Measurements from ENCODE around the gene TIMM22. TPM values are rescaled to one million over a fixed set of nuclear protein-coding genes. Genes with fewer than 3 reads are reported as not detected.

TIMM22 gene
- total and polyA plus RNA-seq, 2 donors (not counting 3 experiments of a cell fraction or from before 2014, with no cell fraction given) = 19.0 to 19.6 TPM

DNA sequence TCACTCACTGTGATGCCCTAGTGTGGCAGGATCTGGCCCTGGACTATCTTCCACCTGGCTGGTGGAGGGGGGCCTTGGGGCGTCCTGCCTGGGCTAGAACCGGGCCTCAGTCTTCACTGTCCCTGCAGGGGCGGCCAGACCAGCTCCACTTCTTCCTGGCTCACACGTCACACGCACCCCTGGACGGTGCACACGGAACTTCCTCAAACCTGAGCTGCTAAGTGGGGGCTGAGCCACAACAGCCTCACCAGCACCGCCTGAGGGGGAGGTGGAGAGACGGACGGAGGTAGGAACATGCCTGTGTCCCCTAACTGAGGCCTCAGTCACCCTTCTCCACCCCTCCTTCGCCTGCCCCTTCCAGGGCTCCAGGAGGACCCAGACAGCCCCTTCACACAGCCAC, 36.6 kb downstream of the TIMM22 start:
- Histone ChIP-seq H3K36me3 (ENCODE audit: control insufficient read depth in 2 of 2, extremely low read depth in 1 of 2, insufficient read depth in 2 of 2, low read length in 2 of 2) (peaks cover 0 to 3% of the 10 kb centered on the region in 2 experiments), H2AFZ (ENCODE audit: low read depth, low read length) (no peak overlapping the region), H3K9ac (replicated peaks; ENCODE audit: extremely low read depth, insufficient read depth, low read length) (no peak overlapping the region), H3K4me1 (ENCODE audit: control insufficient read depth, extremely low read depth, insufficient read depth, low read length) (no peaks in the 10 kb centered on the region), H3K4me3 (replicated peaks in 1 of 3; ENCODE audit: insufficient read depth in 1 of 3, low read depth in 1 of 3, low read length in 3 of 3) (no peak overlapping the region), H3K4me2 (ENCODE audit: insufficient read depth, low read length) (no peak overlapping the region), H3K79me2 (ENCODE audit: control insufficient read depth, insufficient read depth, low read length) (no peaks in the 10 kb centered on the region), H3K27ac (ENCODE audit: insufficient read depth, low read depth, low read length) (no peak overlapping the region), H3K9me1 (replicated peaks; ENCODE audit: control insufficient read depth, extremely low read depth, insufficient read depth, low read length) (no peaks in the 10 kb centered on the region), H3K27me3 (ENCODE audit: control insufficient read depth in 2 of 2, insufficient read depth in 2 of 2, low read length in 2 of 2) (no peaks in the 10 kb centered on the region), H4K20me1 (replicated peaks; ENCODE audit: control insufficient read depth, extremely low read depth, insufficient read depth, low read length) (no peaks in the 10 kb centered on the region), H3K9me3 (replicated peaks; ENCODE audit: control insufficient read depth, insufficient read depth, low read length) (no peaks in the 10 kb centered on the region)
- FAIRE-seq (no peak), DNase-seq (ENCODE audit: low read depth, low spot score) (no peak)
- dilution Hi-C loops (cut with MboI; ENCODE audit: extremely low pct_ligation_motif_present, low sequenced_read_pairs) = no loop called here
- intact Hi-C loops (cut with micrococcal nuclease) = no loop called here
- POLR2A ChIA-PET = no interaction called here
- TF ChIP-seq, protein P1, sequence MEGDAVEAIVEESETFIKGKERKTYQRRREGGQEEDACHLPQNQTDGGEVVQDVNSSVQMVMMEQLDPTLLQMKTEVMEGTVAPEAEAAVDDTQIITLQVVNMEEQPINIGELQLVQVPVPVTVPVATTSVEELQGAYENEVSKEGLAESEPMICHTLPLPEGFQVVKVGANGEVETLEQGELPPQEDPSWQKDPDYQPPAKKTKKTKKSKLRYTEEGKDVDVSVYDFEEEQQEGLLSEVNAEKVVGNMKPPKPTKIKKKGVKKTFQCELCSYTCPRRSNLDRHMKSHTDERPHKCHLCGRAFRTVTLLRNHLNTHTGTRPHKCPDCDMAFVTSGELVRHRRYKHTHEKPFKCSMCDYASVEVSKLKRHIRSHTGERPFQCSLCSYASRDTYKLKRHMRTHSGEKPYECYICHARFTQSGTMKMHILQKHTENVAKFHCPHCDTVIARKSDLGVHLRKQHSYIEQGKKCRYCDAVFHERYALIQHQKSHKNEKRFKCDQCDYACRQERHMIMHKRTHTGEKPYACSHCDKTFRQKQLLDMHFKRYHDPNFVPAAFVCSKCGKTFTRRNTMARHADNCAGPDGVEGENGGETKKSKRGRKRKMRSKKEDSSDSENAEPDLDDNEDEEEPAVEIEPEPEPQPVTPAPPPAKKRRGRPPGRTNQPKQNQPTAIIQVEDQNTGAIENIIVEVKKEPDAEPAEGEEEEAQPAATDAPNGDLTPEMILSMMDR (IDR thresholded peaks at IDR 0.05; ENCODE audit: extremely low read depth in 1 of 2, insufficient read depth in 1 of 2, low read depth in 1 of 2, low read length in 2 of 2) = no peak
- TF ChIP-seq POLR2AphosphoS5 (IDR thresholded peaks at IDR 0.05; ENCODE audit: insufficient read depth, low read depth, low read length) (no peak), GATA2 (IDR thresholded peaks at IDR 0.05; ENCODE audit: insufficient read depth, insufficient read length, low read depth, low read length) (no peak), MAX (IDR thresholded peaks at IDR 0.05; ENCODE audit: insufficient read depth, insufficient read length) (no peak), FOS (IDR thresholded peaks at IDR 0.05; ENCODE audit: borderline replicate concordance, insufficient read depth, low read length) (no peak), POLR2A (IDR thresholded peaks at IDR 0.05; ENCODE audit: low read depth, low read length) (no peak), EZH2 (IDR thresholded peaks at IDR 0.05; ENCODE audit: borderline replicate concordance, low read depth, low read length, severe bottlenecking) (no peak), MYC (IDR thresholded peaks at IDR 0.05; ENCODE audit: low read depth, low read length) (no peak), JUN (IDR thresholded peaks at IDR 0.05; ENCODE audit: borderline replicate concordance, insufficient read depth, insufficient read length, low read depth) (no peak)
- CTCF ChIA-PET = interaction anchor here (1.1 kb wide), 1 partner anchor 25 kb away, joined by 3 read pairs; no protein-coding TSS in a partner anchor
- no TSS peak for BruUV-seq (replicated peaks)
